Lung (tissue), 12 donors: ENCODE results near the gene MDN1. TPM values are rescaled to one million over a fixed set of nuclear protein-coding genes. Genes with fewer than 3 reads are reported as not detected.

Source experiments
- ATAC-seq: fragments of 200-7000 bp; cut with Tn5 transposase; one replicate; pipeline ENCODE4 v1.9.1; 2020; ENCODE audit warnings: moderate number of reproducible peaks; ENCODE audit not compliant: insufficient read depth, low FRiP score
- DNase-seq, 3 donors: peaks; one replicate each; pipeline ENCODE4 v3.0.0-alpha.2; 2013 to 2017
- H3K27ac ChIP-seq, 2 donors: one replicate each; pipeline ENCODE4 v1.5.1; 2013; ENCODE audit warnings: mild to moderate bottlenecking in 2 of 2, moderate library complexity in 2 of 2, control low read depth in 1 of 2, inconsistent platforms in 1 of 2, low read depth in 1 of 2, low read length in 1 of 2
- H3K27me3 ChIP-seq, 3 donors: one replicate each; pipeline ENCODE4 v1.5.1; 2013; ENCODE audit warnings: low read length in 2 of 3; ENCODE audit not compliant: control insufficient read depth in 3 of 3, insufficient read depth in 3 of 3
- H3K36me3 ChIP-seq, 4 donors: one replicate each; pipeline ENCODE4 v1.5.1; 2013; ENCODE audit warnings: low read length in 4 of 4, mild to moderate bottlenecking in 1 of 4, moderate library complexity in 1 of 4; ENCODE audit not compliant: control insufficient read depth in 4 of 4, insufficient read depth in 4 of 4
- H3K4me1 ChIP-seq, 5 donors: one replicate each; pipeline ENCODE4 v1.5.1; 2013; ENCODE audit warnings: low read length in 5 of 5, mild to moderate bottlenecking in 2 of 5, moderate library complexity in 1 of 5; ENCODE audit not compliant: control insufficient read depth in 5 of 5, insufficient read depth in 5 of 5
- H3K4me3 ChIP-seq: one replicate; pipeline ENCODE4 v1.5.1; 2013; ENCODE audit warnings: mild to moderate bottlenecking, control low read depth, moderate library complexity
- H3K9ac ChIP-seq, 2 donors: one replicate each; pipeline ENCODE4 v1.5.1; 2013; ENCODE audit warnings: low read length in 2 of 2, control low read depth in 1 of 2; ENCODE audit not compliant: insufficient read depth in 1 of 2
- H3K9me3 ChIP-seq, 4 donors: one replicate each; pipeline ENCODE4 v1.5.1; 2013; ENCODE audit warnings: low read length in 3 of 4, mild to moderate bottlenecking in 1 of 4, moderate library complexity in 1 of 4; ENCODE audit not compliant: control insufficient read depth in 4 of 4, insufficient read depth in 3 of 4
- CTCF ChIP-seq: IDR thresholded peaks from 2 replicates; pipeline ENCODE4 v1.5.1; 2012; ENCODE audit warnings: mild to moderate bottlenecking; ENCODE audit errors: control extremely low read depth, extremely low read depth
- WGBS, 2 donors: extraction: QIAGEN DNeasy Blood & Tissue Kit; methylation state at CpG; one replicate each; pipeline ENCODE4 v1.1.7; 2013; 5-methylcytosine and 5-hydroxymethylcytosine counted together
- polyA plus RNA-seq, 2 donors: library from polyadenylated mRNA; stranded (reverse); fragments of 200-250 nt; gene quantifications; one replicate each; pipeline ENCODE4 v1.2.1, GENCODE V29; 2013
- total RNA-seq, 2 donors: library from RNA; depleted of rRNA in 1 of 2; stranded (reverse); fragments of >200 nt in 1 of 2; gene quantifications; one replicate each; pipeline ENCODE4 v1.2.1, GENCODE V29; 2014 to 2021
- donor health status: control.
- donor health status: control.
- donor health status: Bipolar disorder and iron deficiency.
- donor health status: healthy.
- donor health status: DM: yes; HTN: yes; CAD: no.

Gene MDN1
- total and polyA plus RNA-seq, 4 donors: 7.6 to 33.8 (median 31.7) TPM

- Histone ChIP-seq H3K27ac (no peak overlapping the region), H3K9me3 (no peaks in the 10 kb centered on the region), H3K4me3 (no peak overlapping the region), H3K4me1 (no peaks in the 10 kb centered on the region), H3K36me3 (peaks cover 0 to 3% (median 0%) of the 10 kb centered on the region in 4 donors), H3K27me3 (no peaks in the 10 kb centered on the region), H3K9ac (no peak overlapping the region)
- no peak for DNase-seq
- no peak for ATAC-seq
- TF ChIP-seq CTCF: no peak
These were observed 207.9 kb downstream of the MDN1 start for GRCh38 chr6:89611666-89612065.

- DNase-seq (peak; percentile 28 to 44 (median 36)), ATAC-seq (no peak)
- Histone ChIP-seq H3K4me1 (no peaks in the 10 kb centered on the region), H3K9ac (no peak overlapping the region), H3K9me3 (no peaks in the 10 kb centered on the region), H3K27ac (no peak overlapping the region), H3K27me3 (no peaks in the 10 kb centered on the region), H3K4me3 (no peak overlapping the region), H3K36me3 (peaks cover 0 to 2% (median 0%) of the 10 kb centered on the region in 4 donors)
- peak; percentile 53 for TF ChIP-seq CTCF
- WGBS, 2 donors: 50 to 58% methylated on average over 11 of the region's 11 CpGs
These were observed 209.4 kb downstream of the MDN1 start for GRCh38 chr6:89610149-89610642.

GRCh38 chr6:89605861-89606260 is 213.7 kb downstream of the MDN1 start:
- Histone ChIP-seq H3K27me3 (no peaks in the 10 kb centered on the region), H3K27ac (no peak overlapping the region), H3K9ac (no peak overlapping the region), H3K9me3 (no peaks in the 10 kb centered on the region), H3K36me3 (peaks cover 0 to 5% (median 0%) of the 10 kb centered on the region in 4 donors), H3K4me3 (no peak overlapping the region), H3K4me1 (no peaks in the 10 kb centered on the region)
- no peak for TF ChIP-seq CTCF
- ATAC-seq (no peak), DNase-seq (no peak)
- 91 to 92% methylated on average over 5 of the region's 5 CpGs for WGBS, 2 donors

GRCh38 chr6:89604653-89605052 is 214.9 kb downstream of the MDN1 start:
- H3K4me3 ChIP-seq: no peak overlapping the region
- DNase-seq (no peak), ATAC-seq (no peak)
- H3K9me3 ChIP-seq: no peaks in the 10 kb centered on the region
- H3K27me3 ChIP-seq: no peaks in the 10 kb centered on the region
- H3K27ac ChIP-seq: no peak overlapping the region
- WGBS, 2 donors: 85 to 94% methylated on average over 5 of the region's 5 CpGs
- peaks cover 0 to 4% (median 0%) of the 10 kb centered on the region in 5 donors for H3K4me1 ChIP-seq
- no peak for TF ChIP-seq CTCF
- no peak overlapping the region for H3K9ac ChIP-seq
- H3K36me3 ChIP-seq: peaks cover 0 to 5% (median 0%) of the 10 kb centered on the region in 4 donors
